Right cardiac atrium (tissue), 5 donors: ENCODE measurements around the gene SNX33. TPM values are rescaled to one million over a fixed set of nuclear protein-coding genes. Genes with fewer than 3 reads are reported as not detected.
"Not testable (repeated sequence)": the region's sequence is repeated elsewhere in the genome, so short reads cannot be mapped to it uniquely, and the experiment has no call there.

Experiments
- ATAC-seq, 2 donors: fragments of 200-7000 bp; cut with Tn5 transposase; one replicate each; pipeline versions ENCODE4 v1.8.0 to v1.9.1; 2020; ENCODE audit warnings: moderate library complexity in 2 of 2, mild to moderate bottlenecking in 1 of 2
- DNase-seq, 3 donors: peaks; one replicate each; pipeline ENCODE4 v3.0.0-alpha.2; 2020
- H3K27ac ChIP-seq: one replicate; pipeline ENCODE4 v1.5.1; 2013; ENCODE audit warnings: mild to moderate bottlenecking, low read length, control low read depth, moderate library complexity
- H3K27me3 ChIP-seq: one replicate; pipeline ENCODE4 v1.6.1; 2013; ENCODE audit not compliant: control insufficient read depth, insufficient read depth
- H3K4me1 ChIP-seq: one replicate; pipeline ENCODE4 v1.6.1; 2013; ENCODE audit warnings: low read length; ENCODE audit not compliant: control insufficient read depth, insufficient read depth
- H3K4me3 ChIP-seq: one replicate; pipeline ENCODE4 v1.5.1; 2013; ENCODE audit warnings: low read length, control low read depth
- H3K9me3 ChIP-seq: one replicate; pipeline ENCODE4 v1.6.1; 2013; ENCODE audit warnings: low read length; ENCODE audit not compliant: control insufficient read depth
- WGBS: extraction: QIAGEN DNeasy Blood & Tissue Kit; methylation state at CpG from one replicate; pipeline ENCODE4 v1.1.7; 2013; 5-methylcytosine and 5-hydroxymethylcytosine counted together
- intact Hi-C, 4 donors: fragments of 100-400 bp; cut with DNase I; formaldehyde crosslinking; loops; one replicate each; pipeline versions ENCODE4 v1.11.0 to v1.14.0; 2022 to 2023
- polyA plus RNA-seq: library from polyadenylated mRNA; stranded (reverse); fragments of 200-250 nt; gene quantifications from one replicate; pipeline ENCODE4 v1.2.3, GENCODE V29; 2013
- total RNA-seq, 4 donors: library from RNA; stranded (reverse); fragmentation: NEBNext Ultra II Directional; extraction: Animal tissue kit (Norgen Biotek cat#: 25700); gene quantifications; one replicate each; pipeline ENCODE4 v1.2.1, GENCODE V29; 2021
- donor health status: healthy with polysubstance abuse.
- donor health status: DM: no; HTN: yes; CAD: no.
- donor health status: DM: no; HTN: no; CAD: no.
- donor health status: DM: no; HTN: yes; CAD: no; lungs with severe emphysema.
- donor health status: DM: yes; HTN: yes; CAD: no.

The SNX33 gene
- total and polyA plus RNA-seq, 5 donors, result 13.2 to 18.4 (median 17.5) TPM

DNA sequence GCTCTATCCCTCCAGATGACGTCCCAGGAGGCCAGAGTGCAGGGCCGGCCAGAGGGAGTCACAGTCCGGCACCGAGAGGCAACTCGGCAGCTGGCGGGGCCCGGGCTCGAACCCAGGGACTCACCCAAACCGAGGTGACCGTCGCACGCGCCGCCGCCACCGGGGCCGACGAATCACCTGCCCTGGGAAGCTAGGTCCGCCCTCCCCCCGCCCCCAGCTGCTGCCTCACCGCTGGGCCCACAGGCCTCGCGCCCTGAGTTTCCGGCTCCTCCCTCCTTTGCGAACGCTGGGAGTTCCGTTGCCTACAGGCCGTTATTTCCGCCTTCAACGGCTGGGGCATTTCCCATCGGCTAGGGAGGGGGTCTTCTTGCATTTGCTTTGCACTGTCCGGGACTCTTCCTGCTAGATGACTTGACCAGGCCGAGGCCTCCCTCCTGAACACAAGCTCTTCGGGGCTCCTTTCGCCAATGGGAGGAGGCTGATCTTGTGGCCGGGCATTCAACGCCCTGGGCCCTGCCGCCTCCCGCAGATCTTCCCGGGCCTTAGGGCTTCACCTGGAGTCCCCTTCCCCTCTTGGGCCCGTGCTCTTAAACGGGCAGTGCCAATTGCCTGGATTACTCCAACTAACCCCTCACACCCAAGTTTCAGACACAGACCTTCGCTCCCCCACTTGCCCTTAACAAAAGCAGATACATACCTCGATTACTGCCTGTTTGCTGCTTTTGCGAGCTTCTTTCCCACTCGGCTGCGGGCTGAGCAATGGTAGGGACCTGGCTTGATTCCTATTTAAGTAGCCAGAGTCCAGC, 22.0 kb upstream of the SNX33 start, which contains the start of gene SNUPN:
Gene SNUPN, minus strand, starts transcription at position 184 of the 806 bp plus-strand sequence. CDS start 4,674 bp downstream, outside the sequence.
- ATAC-seq (peak; percentile 95), DNase-seq (peak; percentile 94 to 98 (median 98))
- Histone ChIP-seq H3K4me1 (no peaks in the 10 kb centered on the region), H3K27me3 (no peaks in the 10 kb centered on the region), H3K27ac (peak within 1 kb of the TSS; percentile 98), H3K4me3 (peak within 1 kb of the TSS; percentile 95), H3K9me3 (no peaks in the 10 kb centered on the region)
- intact Hi-C loops, result no loop called here
- 1% methylated on average over 47 of the region's 47 CpGs for WGBS

- no peak for ATAC-seq
- peak in 1 of 3 donors; percentile 9 for DNase-seq
- H3K9me3 ChIP-seq, result no peaks in the 10 kb centered on the region
- H3K4me1 ChIP-seq, result no peaks in the 10 kb centered on the region
- H3K27me3 ChIP-seq, result no peaks in the 10 kb centered on the region
- no peak overlapping the region for H3K27ac ChIP-seq
- H3K4me3 ChIP-seq, result no peak overlapping the region
- intact Hi-C loops, result loop anchor here in 1 of 4 donors (10.0 kb wide), 2 partner anchors 53 to 103 kb away; no protein-coding TSS in a partner anchor
These were observed 15.8 kb upstream of the SNX33 start for GRCh38 chr15:75631935-75632334.

GRCh38 chr15:75633922-75634321, 13.8 kb upstream of the SNX33 start:
- ATAC-seq, result not testable (repeated sequence)

DNA sequence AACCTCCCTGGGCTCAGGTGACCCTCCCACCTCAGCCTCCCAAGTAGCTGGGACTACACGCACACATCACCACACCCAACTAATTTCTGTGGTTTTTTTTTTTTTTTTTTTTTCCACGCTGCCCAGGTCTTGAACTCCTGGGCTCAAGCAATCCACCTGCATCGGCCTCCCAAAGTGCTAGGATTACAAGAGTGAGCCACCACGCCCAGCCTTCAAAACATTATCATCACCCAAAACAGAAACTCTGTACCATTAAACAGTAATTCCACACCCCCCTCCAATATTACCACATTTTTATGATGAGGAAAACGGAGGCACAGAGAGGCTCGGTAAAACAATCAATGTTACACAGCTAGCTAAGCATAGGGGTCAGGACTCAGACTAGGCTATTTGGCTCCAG, 11.7 kb upstream of the SNX33 start:
- H3K27ac ChIP-seq, result no peak overlapping the region
- DNase-seq (no peak), ATAC-seq (no peak)
- intact Hi-C loops, result loop anchor here in 1 of 4 donors (10.0 kb wide), 2 partner anchors 49 to 99 kb away; no protein-coding TSS in a partner anchor
- no peak overlapping the region for H3K4me3 ChIP-seq
- no peaks in the 10 kb centered on the region for H3K27me3 ChIP-seq
- 92% methylated on average over 6 of the region's 6 CpGs for WGBS
- no peaks in the 10 kb centered on the region for H3K9me3 ChIP-seq
- peaks cover 3% of the 10 kb centered on the region for H3K4me1 ChIP-seq

More at GRCh38 chr15:75633922-75634321, 13.8 kb upstream of the SNX33 start:
- intact Hi-C loops, result loop anchor here in 1 of 4 donors (10.0 kb wide), 2 partner anchors 51 to 101 kb away; no protein-coding TSS in a partner anchor
- WGBS, result 88% methylated on average over 7 of the region's 7 CpGs
- not testable (repeated sequence) for H3K27me3 ChIP-seq, H3K4me3 ChIP-seq, H3K9me3 ChIP-seq, H3K4me1 ChIP-seq, H3K27ac ChIP-seq
- DNase-seq, result peak in 1 of 3 donors; percentile 10

DNA sequence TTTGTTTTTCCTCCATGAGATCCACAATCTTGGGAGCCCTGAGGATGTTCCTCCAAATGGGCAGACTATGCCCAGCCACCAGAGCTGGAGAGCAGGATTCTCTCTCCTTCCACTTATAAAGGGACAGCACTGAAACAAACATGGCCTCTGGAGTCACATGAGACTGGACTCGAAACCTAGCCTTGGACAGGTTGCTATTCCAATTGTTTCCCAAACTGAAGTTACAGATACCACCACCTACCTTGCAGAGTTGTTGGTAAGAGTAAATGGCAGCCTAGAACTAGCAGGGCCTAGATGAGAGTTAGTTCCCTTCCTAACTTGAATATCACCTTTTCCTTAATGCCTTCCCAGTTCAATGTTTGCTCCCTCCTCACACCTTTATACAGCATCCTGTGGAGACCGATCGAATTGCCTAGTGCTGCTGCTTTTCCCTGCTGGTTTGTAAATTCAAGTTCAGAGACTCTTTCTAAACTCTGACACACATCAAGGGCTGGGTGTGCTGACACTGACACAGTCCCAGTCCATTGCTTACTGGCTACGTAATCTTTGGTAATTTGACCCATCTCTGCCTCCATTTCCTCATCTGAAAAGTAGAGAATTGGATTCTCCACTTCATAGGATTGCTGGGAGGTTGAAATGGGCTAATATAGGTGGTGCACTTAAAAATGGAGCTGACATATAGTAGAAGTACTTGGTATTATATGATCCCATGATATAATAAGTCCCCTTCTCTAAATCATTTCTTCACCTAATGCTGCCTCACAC, 10.3 kb upstream of the SNX33 start:
- Histone ChIP-seq H3K27ac (peak overlapping the region; percentile 34), H3K4me3 (no peak overlapping the region), H3K27me3 (no peaks in the 10 kb centered on the region), H3K4me1 (peaks cover 3% of the 10 kb centered on the region), H3K9me3 (no peaks in the 10 kb centered on the region)
- intact Hi-C loops, result loop anchor here in 1 of 4 donors (10.0 kb wide), 2 partner anchors 47 to 97 kb away; no protein-coding TSS in a partner anchor
- ATAC-seq, result no peak
- no peak for DNase-seq
- 60% methylated on average over 4 of the region's 4 CpGs for WGBS

- DNase-seq, result no peak
- H3K4me3 ChIP-seq, result peak overlapping the region; percentile 74
- peak overlapping the region; percentile 91 for H3K27ac ChIP-seq
- intact Hi-C loops, result loop anchor here in 1 of 4 donors (10.0 kb wide), 2 partner anchors 46 to 96 kb away; no protein-coding TSS in a partner anchor
- H3K9me3 ChIP-seq, result no peaks in the 10 kb centered on the region
- 1% methylated on average over 16 of the region's 16 CpGs for WGBS
- peak in 1 of 2 donors; percentile 10 for ATAC-seq
- peaks cover 3% of the 10 kb centered on the region for H3K4me1 ChIP-seq
- no peaks in the 10 kb centered on the region for H3K27me3 ChIP-seq
These were observed 8.5 kb upstream of the SNX33 start for GRCh38 chr15:75639191-75639708.

GRCh38 chr15:75639709-75640482, 7.8 kb upstream of the SNX33 start, which contains the start of gene IMP3:
IMP3 (minus strand) TSS chr15:75640224; CDS start chr15:75640168, 56 bp downstream.
- peak within 1 kb of the TSS; percentile 97 for H3K27ac ChIP-seq
- peak; percentile 94 to 98 (median 97) for DNase-seq
- H3K27me3 ChIP-seq, result no peaks in the 10 kb centered on the region
- WGBS, result under 1% methylated on average over 83 of the region's 83 CpGs
- H3K4me3 ChIP-seq, result peak within 1 kb of the TSS; percentile 74
- H3K9me3 ChIP-seq, result no peaks in the 10 kb centered on the region
- H3K4me1 ChIP-seq, result peaks cover 3% of the 10 kb centered on the region
- intact Hi-C loops, result loop anchor here in 1 of 4 donors (10.0 kb wide), 2 partner anchors 45 to 95 kb away; no protein-coding TSS in a partner anchor
- ATAC-seq, result peak; percentile 97 to 98

- Histone ChIP-seq H3K9me3 (no peaks in the 10 kb centered on the region), H3K4me3 (peak overlapping the region; percentile 74), H3K27me3 (no peaks in the 10 kb centered on the region), H3K4me1 (peaks cover 3% of the 10 kb centered on the region), H3K27ac (peak overlapping the region; percentile 97)
- intact Hi-C loops, result no loop called here
- ATAC-seq (peak; percentile 23 to 27), DNase-seq (peak in 1 of 3 donors; percentile 9)
- WGBS, result 7% methylated on average over 17 of the region's 17 CpGs
These were observed 7.1 kb upstream of the SNX33 start for GRCh38 chr15:75640483-75641178.

DNA sequence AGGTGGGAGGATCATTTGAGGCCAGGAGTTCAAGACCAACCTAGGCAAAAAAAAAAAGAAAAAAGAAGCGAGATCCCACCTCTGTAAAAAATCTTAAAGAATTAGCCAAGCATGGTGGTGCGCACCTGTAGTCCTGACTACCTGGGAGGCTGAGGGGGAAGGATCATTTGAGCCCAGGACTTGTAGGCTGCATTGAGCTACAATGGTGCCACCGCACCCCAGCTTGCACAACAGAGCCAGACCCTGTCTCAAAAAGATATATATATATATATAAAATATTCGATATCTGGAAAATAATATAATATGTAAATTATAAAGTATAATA, 6.6 kb upstream of the SNX33 start:
- intact Hi-C loops, result no loop called here
- no peak overlapping the region for H3K27ac ChIP-seq
- ATAC-seq, result no peak
- H3K27me3 ChIP-seq, result no peaks in the 10 kb centered on the region
- no peak overlapping the region for H3K4me3 ChIP-seq
- no peaks in the 10 kb centered on the region for H3K9me3 ChIP-seq
- peaks cover 3% of the 10 kb centered on the region for H3K4me1 ChIP-seq
- 78% methylated on average over 4 of the region's 4 CpGs for WGBS
- DNase-seq, result peak in 1 of 3 donors; percentile 23

- no peak overlapping the region for H3K27ac ChIP-seq
- WGBS, result 80% methylated on average over 5 of the region's 5 CpGs
These were observed 6.1 kb upstream of the SNX33 start for GRCh38 chr15:75641603-75642002.

More at GRCh38 chr15:75641603-75642002, 6.1 kb upstream of the SNX33 start:
- ATAC-seq (no peak), DNase-seq (no peak)
- no peaks in the 10 kb centered on the region for H3K9me3 ChIP-seq
- peaks cover 6% of the 10 kb centered on the region for H3K4me1 ChIP-seq
- no peak overlapping the region for H3K4me3 ChIP-seq
- intact Hi-C loops, result no loop called here
- no peaks in the 10 kb centered on the region for H3K27me3 ChIP-seq
